MV-4-11 (cell line): ENCODE results near the gene ZBTB45.

ENCODE experiments used
- DNase-seq: peaks from one replicate; lab custom pipeline; 2025; lab: John Stamatoyannopoulos, UW

The ZBTB45 gene

GRCh38 chr19:58538257-58539168 is 18.9 kb upstream of the ZBTB45 start:
- no peak for DNase-seq

DNA sequence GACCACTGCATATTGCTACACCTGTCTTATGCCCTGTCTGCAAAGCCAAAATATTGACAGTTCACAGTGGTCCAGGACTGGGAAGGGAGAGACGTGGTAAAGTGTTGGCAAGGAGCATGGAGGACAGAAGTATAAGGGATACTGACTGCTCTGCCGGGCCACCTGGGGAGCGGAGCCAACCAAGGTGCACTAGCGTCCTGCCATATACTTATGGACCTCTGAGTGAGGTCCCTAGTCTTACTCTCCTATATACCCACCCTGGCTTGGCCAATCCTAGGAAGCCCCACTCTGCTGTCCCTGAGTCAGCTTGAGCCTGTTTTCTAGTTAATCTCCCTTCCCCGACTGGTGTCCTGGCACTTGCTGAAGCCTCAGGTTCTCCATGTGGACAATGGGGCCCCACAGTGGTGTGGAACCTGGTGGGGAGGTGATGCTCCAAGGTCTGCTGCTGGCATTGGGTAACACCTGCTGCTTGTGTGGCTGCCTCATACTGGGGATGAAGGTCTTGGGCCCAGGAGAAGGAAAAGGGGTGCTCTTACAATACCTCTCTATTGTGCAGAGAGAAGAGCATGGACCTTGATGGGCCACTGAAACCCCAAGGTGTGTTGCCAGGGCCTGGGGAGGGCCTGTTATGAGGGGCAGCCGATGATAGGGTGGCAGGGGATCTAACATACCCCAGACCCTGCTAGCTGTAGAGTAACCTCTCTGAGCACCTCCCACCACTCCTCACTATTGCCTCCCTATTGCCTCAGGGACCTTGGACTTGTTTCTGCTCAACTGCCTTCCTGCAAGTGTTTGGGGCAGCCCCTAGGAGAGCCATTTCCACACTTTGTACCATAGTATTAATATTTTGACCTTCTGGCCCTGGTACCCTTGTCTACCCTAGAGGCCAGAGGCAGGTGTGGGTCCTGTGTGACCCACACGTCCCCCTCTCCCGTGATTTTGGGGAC is 17.5 kb upstream of the ZBTB45 start:
- DNase-seq = no peak

GRCh38 chr19:58535857-58536256 is 16.2 kb upstream of the ZBTB45 start:
- no peak for DNase-seq

GRCh38 chr19:58531034-58531840 is 11.6 kb upstream of the ZBTB45 start:
- no peak for DNase-seq

GRCh38 chr19:58529405-58529804 is 9.8 kb upstream of the ZBTB45 start:
- no peak for DNase-seq

DNA sequence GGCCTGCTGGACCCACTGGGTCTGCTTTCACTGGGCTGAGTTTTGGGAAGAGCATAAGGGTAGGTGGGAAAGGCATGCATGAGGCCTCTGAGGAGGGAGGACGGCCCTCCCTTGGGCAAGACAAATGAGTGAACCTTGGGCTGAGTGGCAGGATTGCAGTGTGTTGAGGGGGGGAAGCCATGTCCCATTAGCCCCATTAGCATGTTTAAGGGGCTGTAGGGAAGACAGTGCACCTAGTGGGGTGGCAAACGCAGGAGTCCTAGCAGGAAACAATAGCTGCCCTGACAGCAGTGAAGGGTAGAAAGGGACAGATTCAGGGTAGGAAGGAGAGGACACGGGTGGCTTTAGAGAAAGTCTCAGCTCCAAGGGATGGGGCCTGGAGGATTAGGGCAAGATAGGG is 3.1 kb upstream of the ZBTB45 start:
- no peak for DNase-seq

- peak; percentile 43 for DNase-seq
These were observed 2.0 kb upstream of the ZBTB45 start for GRCh38 chr19:58521651-58522050.

- DNase-seq = no peak
These were observed 618 bp upstream of the ZBTB45 start for GRCh38 chr19:58520257-58520599.

DNA sequence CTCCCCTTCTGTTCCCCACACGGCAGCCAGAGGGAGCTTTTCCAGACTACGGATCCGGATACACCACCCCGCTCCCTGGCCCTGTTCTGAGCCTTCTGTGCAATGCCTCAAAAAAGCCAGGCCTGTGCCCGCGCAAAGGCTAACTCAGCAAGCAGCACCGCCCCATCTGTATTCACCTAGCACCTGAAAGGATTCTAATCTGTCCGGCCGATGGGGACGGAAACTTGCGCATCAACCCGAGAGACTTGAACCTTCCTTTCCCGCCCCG is 589 bp downstream of the ZBTB45 start:
- DNase-seq = peak; percentile 71

- peak; percentile 66 for DNase-seq
These were observed 1.1 kb downstream of the ZBTB45 start for GRCh38 chr19:58518256-58519086.

DNA sequence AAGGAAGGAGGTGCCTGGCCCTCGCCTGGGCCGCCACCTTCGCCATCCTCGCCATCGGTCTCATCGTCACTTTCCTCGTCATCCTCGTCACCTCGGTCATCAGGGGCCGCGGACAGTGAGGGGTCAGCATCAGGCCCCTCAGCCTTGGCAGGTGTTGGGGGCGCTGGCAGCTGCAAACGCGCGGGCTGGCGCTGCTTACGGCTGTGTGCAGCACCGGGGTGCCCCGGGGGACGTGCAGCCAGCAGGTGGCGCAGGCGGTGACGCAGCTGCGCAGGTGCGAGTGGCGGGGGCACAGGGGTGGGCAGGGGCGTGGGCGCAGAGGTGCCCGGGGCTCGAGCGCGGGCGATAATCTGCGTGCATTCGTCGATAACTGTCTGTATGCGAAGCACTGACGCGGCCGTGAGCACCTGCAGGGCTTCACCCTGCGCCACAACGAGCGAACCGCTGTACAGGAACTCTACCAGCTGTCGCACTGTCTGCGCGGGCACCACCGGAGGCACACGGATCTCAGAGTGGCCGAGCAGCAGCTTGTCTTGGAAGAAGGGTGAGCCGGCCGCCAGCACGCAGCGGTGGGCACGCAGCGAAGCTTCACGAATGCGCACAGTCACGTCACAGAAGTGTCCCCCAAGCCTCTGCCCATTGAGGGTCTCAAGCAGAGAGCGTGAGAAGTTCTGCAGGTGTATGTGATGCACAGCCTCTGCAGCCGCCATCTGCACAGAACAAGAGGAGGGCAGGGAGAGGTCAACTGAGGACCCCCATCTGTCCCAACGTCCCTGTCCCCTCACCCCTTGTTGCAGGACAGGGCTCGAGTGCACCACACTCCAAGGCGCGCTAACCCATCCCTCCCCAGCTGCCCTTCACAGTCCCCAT is 2.4 kb downstream of the ZBTB45 start:
- DNase-seq = no peak

GRCh38 chr19:58516246-58516836 is 3.3 kb downstream of the ZBTB45 start:
- DNase-seq = no peak

DNA sequence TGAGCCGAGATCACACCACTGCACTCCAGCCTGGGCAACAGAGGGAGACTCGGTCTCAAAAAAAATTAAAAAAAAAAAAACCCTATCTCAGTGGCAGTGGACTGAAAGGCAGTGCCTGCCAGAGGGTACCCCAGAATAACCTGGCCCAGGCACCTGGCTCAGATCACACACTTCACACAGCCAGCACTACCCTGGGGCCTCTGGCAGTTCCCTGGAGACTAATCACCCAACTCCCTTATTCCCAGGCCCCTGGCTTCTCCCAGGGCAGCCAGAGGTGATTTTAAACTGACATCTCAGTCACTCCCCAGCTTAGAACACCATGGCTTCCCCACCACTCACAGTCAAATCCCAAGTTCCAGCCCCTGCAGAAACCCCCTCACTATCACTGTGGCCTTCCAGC is 4.4 kb downstream of the ZBTB45 start:
- no peak for DNase-seq

DNA sequence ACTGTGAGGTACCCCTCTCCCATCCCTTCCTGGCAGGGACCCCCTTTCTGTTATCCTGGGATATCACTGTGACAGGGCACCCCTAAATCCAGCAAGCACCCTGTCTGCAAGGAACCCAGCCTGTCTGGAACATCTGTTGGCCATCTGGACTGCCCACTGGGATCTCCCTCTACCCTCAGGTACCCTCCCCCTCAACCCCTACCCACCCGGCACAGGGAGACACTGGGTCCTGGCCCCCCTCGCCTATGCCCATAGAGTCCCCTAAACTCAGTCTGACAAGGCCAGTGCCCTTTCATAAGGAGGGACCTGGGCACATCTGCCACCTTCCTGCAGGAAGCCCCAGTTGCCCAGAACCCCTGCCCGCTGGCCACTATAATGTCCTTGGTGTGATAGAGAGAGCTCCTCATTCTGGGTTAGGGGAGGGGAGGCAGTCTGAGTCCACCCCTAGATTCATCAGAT is 5.0 kb downstream of the ZBTB45 start:
- no peak for DNase-seq

GRCh38 chr19:58513694-58514563 is 5.7 kb downstream of the ZBTB45 start:
- DNase-seq = peak; percentile 97

- no peak for DNase-seq
These were observed 6.4 kb downstream of the ZBTB45 start for GRCh38 chr19:58513213-58513693.

DNA sequence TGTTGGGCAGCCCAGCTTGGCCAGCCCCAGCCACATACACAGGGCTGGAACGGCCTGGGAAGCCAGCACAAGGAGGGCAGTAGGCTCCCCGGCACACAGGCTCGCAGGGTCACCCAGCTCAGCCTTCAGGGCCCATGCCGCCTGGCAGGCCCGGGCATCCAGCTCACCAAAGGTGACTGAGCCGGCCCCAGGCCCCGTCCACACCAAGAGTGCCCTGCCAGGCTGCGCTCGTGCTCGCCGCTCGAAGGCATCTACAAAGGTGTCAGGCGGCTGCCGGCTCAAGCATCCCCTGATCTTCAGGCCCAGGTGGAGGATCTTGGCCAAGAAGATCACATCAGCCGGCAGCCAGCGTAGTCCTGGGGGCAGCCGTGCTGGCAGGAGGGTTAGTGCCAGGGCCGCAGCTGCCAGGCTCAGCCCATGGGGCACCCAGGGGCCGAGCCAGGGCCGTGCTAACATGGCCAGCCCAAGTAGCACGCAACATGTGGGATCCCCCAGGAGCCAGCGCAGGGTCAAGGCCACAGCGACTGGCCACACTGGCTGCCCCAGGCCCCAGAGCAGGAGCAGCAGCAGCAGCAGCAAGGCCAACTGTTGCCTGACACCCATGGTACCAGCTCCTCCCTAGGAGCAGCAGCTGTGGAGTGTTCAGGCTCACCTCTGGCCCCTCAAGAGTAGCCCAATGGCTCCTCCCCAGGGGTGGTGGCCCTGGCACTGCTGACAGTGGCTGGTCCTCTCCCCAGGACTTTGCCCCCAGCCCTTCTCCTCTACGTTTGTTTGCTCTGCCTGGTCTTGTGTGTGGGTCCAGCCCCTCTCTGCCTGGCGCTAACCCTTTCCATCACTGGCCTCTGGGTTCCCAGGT is 8.0 kb downstream of the ZBTB45 start, which contains the start of gene SLC27A5:
Gene SLC27A5, minus strand, starts transcription at position 640 of the 856 bp plus-strand sequence. Its CDS starts 37 bp downstream, at position 603.
- no peak for DNase-seq
